Esophagus (tissue), 2 donors: ENCODE data around the gene TECR. TPM values are rescaled to one million over a fixed set of nuclear protein-coding genes. Genes with fewer than 3 reads are reported as not detected.

Source experiments
- H3K27ac ChIP-seq, 2 donors: one replicate each; pipeline ENCODE4 v1.5.1; 2013; ENCODE audit warnings: low read depth in 2 of 2, mild to moderate bottlenecking in 2 of 2, inconsistent platforms in 1 of 2, low read length in 1 of 2, moderate library complexity in 1 of 2
- H3K27me3 ChIP-seq, 2 donors: one replicate each; pipeline ENCODE4 v1.6.1; 2013; ENCODE audit warnings: low read length in 2 of 2, control low read depth in 1 of 2, mild to moderate bottlenecking in 1 of 2; ENCODE audit not compliant: insufficient read depth in 2 of 2, control insufficient read depth in 1 of 2
- H3K36me3 ChIP-seq, 2 donors: one replicate each; pipeline ENCODE4 v1.6.1; 2013; ENCODE audit warnings: low read length in 1 of 2; ENCODE audit not compliant: control insufficient read depth in 2 of 2, insufficient read depth in 2 of 2
- H3K4me1 ChIP-seq, 2 donors: one replicate each; pipeline ENCODE4 v1.6.1; 2013; ENCODE audit warnings: low read length in 1 of 2; ENCODE audit not compliant: control insufficient read depth in 2 of 2, insufficient read depth in 2 of 2
- H3K4me3 ChIP-seq, 2 donors: one replicate each; pipeline ENCODE4 v1.5.1; 2013; ENCODE audit warnings: low read length in 2 of 2, mild to moderate bottlenecking in 2 of 2, low read depth in 1 of 2, moderate library complexity in 1 of 2
- H3K9me3 ChIP-seq, 2 donors: one replicate each; pipeline ENCODE4 v1.6.1; 2013; ENCODE audit warnings: mild to moderate bottlenecking in 2 of 2, low read depth in 1 of 2, low read length in 1 of 2, moderate library complexity in 1 of 2; ENCODE audit not compliant: control insufficient read depth in 2 of 2, insufficient read depth in 1 of 2
- WGBS, 2 donors: extraction: QIAGEN DNeasy Blood & Tissue Kit; methylation state at CpG; one replicate each; pipeline ENCODE4 v1.1.7; 2013; 5-methylcytosine and 5-hydroxymethylcytosine counted together
- polyA plus RNA-seq, 2 donors: library from polyadenylated mRNA; stranded (reverse); fragments of 200-250 nt; gene quantifications; one replicate each; pipeline ENCODE4 v1.2.3, GENCODE V29; 2013
- donor health status: healthy with polysubstance abuse.
- donor health status: Bipolar disorder and iron deficiency.

The TECR gene
- polyA plus RNA-seq, 2 donors = 362 to 444 TPM

DNA sequence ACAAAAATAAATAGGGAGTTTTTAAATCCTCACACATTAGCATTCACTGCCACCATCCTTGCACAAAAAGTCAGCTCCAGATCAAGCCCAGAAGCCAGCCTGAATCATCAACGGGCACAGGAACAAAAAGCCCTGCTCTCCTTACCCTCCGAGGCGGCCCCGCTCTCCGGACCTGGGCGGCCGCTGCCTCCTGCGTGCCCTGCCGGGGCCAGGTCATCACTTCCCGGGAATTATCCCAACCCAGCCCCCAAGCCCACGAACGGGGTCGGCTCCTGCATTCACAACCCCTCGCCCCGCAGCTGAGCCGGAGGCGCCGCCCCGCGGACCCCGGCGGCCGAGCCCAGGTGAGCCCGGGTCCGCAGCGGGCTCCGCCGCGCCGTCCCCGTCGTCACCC, 12.0 kb upstream of the TECR start:
- H3K4me1 ChIP-seq = peaks cover 3 to 6% of the 10 kb centered on the region in 2 donors
- H3K9me3 ChIP-seq = no peaks in the 10 kb centered on the region
- no peaks in the 10 kb centered on the region for H3K27me3 ChIP-seq
- peak overlapping the region; percentile 94 to 95 for H3K4me3 ChIP-seq
- 0% methylated on average over 27 to 32 of the region's 32 CpGs for WGBS, 2 donors
- peaks cover 10 to 22% of the 10 kb centered on the region in 2 donors for H3K36me3 ChIP-seq
- H3K27ac ChIP-seq = peak overlapping the region; percentile 98 to 99

DNA sequence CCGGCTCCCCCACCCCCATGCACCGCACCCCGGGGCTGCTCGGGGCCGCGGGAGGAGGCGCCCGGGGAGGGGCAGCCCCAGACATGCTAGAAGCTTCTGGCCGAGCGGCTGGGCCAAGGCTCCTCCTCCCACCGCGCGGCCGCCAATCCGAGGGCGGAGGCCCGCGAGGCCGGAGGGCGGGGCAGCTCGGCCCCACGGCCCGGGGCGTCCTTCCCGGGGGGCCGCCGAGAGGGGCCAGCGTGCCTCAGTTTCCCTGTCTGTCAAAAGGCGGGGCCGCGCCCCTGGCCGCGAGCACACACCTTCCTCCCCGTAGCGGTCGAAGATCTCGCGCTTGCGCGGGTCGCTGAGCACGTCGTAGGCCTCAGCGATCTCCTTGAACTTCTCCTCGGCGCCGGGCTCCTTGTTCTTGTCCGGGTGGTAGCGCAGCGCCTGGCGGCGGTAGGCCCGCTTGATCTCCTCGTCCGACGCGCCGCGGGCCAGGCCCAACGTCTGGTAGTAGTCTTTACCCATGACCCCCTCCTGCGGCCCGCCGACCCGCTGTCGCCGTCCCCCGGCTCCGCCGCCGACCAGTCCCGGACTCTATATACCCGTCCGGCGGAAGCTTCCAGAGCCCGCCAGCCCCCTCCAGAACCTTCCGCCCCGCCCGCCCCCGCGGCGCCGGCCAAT, 11.4 kb upstream of the TECR start, which contains the start of gene DNAJB1:
Gene DNAJB1 (minus strand): TSS at position 558 of the 666 bp plus-strand sequence. CDS start 48 bp downstream, at position 510.
- H3K4me1 ChIP-seq = peaks cover 3 to 6% of the 10 kb centered on the region in 2 donors
- 0 to 1% methylated on average over 68 to 81 of the region's 82 CpGs for WGBS, 2 donors
- H3K27ac ChIP-seq = peak within 1 kb of the TSS; percentile 98 to 99
- H3K36me3 ChIP-seq = peaks cover 10 to 22% of the 10 kb centered on the region in 2 donors
- H3K27me3 ChIP-seq = no peaks in the 10 kb centered on the region
- H3K4me3 ChIP-seq = peak within 1 kb of the TSS; percentile 94 to 95
- no peaks in the 10 kb centered on the region for H3K9me3 ChIP-seq

DNA sequence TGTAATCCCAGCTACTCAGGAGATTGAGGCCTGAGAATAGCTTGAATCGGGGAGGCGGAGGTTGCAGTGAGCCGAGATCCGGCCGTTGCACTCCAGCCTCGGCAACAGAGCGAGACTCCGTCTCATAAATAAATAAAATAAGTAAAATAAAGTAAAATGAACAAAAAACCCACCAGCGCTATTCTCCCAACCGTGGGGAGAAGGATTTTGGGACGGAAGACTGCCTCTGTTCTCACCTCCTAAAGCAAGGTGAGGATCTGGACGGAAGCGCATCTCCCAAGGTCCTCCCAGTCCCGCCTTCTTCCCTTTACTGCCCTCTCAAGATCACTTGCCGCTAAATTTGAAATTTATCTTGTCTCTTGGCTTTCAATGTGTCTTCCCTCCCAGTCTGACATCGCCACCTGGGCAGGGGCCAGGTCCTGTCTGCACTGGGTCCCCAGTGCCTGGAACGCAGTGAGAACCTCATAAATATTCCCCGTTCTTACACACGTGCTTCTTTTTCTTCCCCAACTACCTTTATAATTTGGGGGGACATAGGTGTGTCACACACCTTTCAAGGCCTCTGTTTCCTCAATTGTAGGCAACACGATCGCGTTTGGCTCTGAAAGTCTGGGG, 10.0 kb upstream of the TECR start:
- Histone ChIP-seq H3K9me3 (no peaks in the 10 kb centered on the region), H3K27ac (peak overlapping the region; percentile 96 to 98), H3K4me3 (no peak overlapping the region), H3K27me3 (no peaks in the 10 kb centered on the region), H3K4me1 (peaks cover 3 to 6% of the 10 kb centered on the region in 2 donors), H3K36me3 (peaks cover 7 to 19% of the 10 kb centered on the region in 2 donors)
- WGBS, 2 donors = 87 to 89% methylated on average over 22 of the region's 22 CpGs

DNA sequence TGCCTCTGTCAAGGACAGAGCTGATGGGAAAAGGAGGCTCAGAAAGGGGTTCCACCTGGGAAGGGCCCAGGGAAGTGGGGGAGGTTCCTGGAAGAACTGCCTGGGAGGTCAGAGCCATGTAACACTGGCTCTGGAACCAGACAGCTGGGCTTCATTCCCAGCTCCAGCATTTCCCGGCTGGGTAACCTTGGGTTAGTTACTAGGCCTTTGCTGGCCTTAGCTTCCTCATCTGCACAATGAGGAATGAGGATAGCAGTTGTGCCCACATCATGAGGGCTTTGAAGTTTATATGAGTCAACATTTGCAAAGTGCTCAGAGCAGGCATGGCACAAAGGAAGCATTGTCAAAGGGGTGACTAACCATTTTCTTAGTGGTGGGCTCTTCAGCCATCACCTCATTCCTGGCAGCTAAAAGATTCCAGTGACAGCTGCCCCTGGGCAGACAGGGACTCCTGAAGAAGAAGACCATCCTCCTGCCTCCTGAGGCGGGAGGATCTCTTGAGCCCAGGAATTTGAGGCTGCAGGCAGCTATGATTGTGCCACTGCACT, 9.5 kb upstream of the TECR start:
- Histone ChIP-seq H3K4me1 (peaks cover 3% of the 10 kb centered on the region in 2 donors), H3K4me3 (no peak overlapping the region), H3K36me3 (peaks cover 2 to 14% of the 10 kb centered on the region in 2 donors), H3K9me3 (no peaks in the 10 kb centered on the region), H3K27me3 (no peaks in the 10 kb centered on the region), H3K27ac (peak overlapping the region; percentile 96 to 98)
- WGBS, 2 donors = 44 to 46% methylated on average over 2 of the region's 2 CpGs

DNA sequence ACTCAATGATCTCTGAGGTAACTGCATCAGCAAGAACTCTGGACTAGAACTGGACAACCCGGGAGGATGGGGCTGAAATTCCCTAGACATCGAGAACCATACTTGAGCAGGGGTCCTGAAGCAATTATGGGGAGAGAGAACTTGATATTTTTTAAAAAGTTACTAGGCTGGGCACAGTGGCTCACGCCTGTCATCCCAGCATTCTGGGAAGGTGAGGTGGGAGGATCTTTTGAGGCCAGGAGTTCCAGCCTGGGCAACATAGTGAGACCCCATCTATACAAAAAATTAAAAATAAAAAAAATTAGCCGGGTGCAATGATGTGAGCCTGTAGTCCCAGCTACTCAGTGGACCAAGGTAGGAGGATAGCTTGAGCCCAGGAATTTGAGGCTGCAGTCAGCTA, 8.9 kb upstream of the TECR start:
- Histone ChIP-seq H3K27me3 (no peaks in the 10 kb centered on the region), H3K36me3 (peaks cover 2 to 10% of the 10 kb centered on the region in 2 donors), H3K9me3 (no peaks in the 10 kb centered on the region), H3K4me1 (peaks cover 3% of the 10 kb centered on the region in 2 donors), H3K4me3 (no peak overlapping the region), H3K27ac (peak overlapping the region; percentile 96 to 98)
- 91 to 93% methylated on average over 4 of the region's 4 CpGs for WGBS, 2 donors

DNA sequence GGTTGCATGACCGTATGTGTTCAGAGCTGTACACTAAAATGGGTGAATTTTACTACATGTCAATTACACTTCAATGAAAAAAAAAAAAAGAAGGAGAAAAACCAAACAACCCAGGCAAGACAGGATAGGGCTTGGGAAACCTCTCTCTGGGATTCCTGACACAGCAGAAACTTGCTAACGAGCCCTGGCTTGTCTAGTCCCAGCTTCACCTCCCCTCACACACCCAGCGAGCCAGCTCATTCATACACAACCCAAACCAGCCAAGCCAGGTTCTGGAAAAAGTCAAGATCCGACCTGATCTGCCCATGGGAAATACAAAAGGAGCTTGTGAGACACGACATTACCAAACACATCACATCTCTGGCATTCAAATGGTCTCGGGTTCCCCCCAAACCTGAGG, 3.7 kb upstream of the TECR start:
- Histone ChIP-seq H3K4me1 (peaks cover 0 to 4% of the 10 kb centered on the region in 2 donors), H3K4me3 (no peak overlapping the region), H3K27me3 (no peaks in the 10 kb centered on the region), H3K27ac (peak overlapping the region; percentile 95), H3K36me3 (no peaks in the 10 kb centered on the region), H3K9me3 (no peaks in the 10 kb centered on the region)
- 49 to 62% methylated on average over 6 of the region's 6 CpGs for WGBS, 2 donors

DNA sequence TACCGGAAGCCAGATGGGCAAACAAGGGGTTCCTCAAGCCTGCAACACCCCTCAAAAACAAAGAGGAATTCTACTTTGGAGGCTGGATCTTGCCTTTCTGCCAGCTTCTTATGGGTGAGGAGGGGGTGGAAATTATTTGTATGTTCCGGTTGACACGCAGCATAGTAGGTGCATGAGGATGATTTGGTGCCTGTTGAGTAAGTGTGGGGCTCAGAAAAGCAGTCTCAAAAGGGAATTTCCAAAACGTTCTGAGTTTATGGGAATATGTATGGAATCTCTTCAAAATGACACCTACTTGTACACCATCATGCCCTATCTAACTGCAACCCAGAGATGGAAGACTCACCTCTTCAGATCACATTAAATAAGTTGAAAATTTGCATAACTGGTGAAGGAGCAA, 3.0 kb upstream of the TECR start:
- WGBS, 2 donors = 48 to 59% methylated on average over 4 of the region's 4 CpGs
- Histone ChIP-seq H3K27ac (peak overlapping the region; percentile 95), H3K4me1 (peaks cover 0 to 4% of the 10 kb centered on the region in 2 donors), H3K36me3 (no peaks in the 10 kb centered on the region), H3K9me3 (no peaks in the 10 kb centered on the region), H3K4me3 (no peak overlapping the region), H3K27me3 (no peaks in the 10 kb centered on the region)

DNA sequence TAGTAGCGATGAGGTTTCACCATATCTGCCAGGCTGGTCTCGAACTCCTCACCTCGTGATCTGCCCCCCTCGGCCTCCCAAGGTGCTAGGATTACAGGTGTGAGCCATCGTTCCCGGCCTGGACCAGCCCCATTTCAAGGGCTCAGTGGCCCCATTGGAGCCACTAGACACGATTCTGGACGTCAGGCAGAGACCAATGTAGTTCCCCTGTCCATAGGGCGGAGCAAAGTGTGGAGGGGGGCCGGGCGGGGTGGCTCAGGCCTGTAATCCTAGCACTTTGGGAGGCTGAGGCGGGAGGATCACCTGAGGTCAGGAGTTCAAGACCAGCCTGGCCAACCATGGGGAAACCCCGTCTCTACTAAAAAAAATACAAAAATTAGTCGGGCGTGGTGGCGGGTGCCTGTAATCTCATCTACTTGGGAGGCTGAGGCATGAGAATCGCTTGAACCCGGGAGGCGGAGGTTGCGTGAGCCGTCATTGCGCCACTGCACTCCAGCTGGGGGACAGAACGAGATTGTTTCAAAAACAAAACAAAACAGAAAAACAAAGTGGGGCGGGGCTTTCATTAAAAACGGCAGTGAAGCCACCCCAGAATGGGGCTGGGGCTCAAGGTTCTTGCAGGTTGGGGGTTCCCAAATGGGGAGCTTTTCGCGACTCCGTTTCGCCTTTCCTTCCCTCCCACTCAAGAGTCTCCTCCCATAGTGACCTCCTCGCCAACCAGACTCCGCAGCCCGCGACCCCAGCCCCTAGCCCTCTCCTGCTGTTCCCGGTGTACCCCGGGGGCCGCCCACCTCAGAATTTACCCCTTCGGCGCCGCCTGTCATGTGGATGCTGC, 758 bp upstream of the TECR start:
- no peaks in the 10 kb centered on the region for H3K36me3 ChIP-seq
- peak overlapping the region; percentile 95 for H3K27ac ChIP-seq
- H3K4me3 ChIP-seq = peak overlapping the region; percentile 47 to 51
- no peaks in the 10 kb centered on the region for H3K27me3 ChIP-seq
- 29 to 31% methylated on average over 39 of the region's 39 CpGs for WGBS, 2 donors
- peaks cover 0 to 4% of the 10 kb centered on the region in 2 donors for H3K4me1 ChIP-seq
- no peaks in the 10 kb centered on the region for H3K9me3 ChIP-seq

DNA sequence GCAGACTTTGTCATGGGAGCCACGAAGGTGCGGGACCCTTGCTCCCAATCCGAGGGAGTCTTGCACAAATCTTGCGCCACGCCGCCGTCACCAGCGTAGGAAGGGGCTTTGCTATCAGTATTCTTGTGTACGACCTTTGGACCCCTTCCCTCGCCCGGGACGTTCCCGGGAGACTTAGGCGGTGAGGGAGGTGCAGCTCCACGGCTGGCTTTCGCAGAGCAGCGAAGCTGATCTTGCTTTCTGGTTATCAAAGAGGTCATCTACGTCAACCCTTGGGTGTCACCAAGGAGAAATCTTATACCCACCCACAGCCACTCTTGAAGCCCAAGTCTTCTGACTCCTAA, 583 bp downstream of the TECR start:
- H3K4me1 ChIP-seq = peaks cover 0 to 4% of the 10 kb centered on the region in 2 donors
- H3K27me3 ChIP-seq = no peaks in the 10 kb centered on the region
- peaks cover 0 to 6% of the 10 kb centered on the region in 2 donors for H3K36me3 ChIP-seq
- H3K27ac ChIP-seq = peak overlapping the region; percentile 90 to 95
- peak overlapping the region; percentile 72 to 96 for H3K4me3 ChIP-seq
- WGBS, 2 donors = 0% methylated on average over 18 of the region's 18 CpGs
- no peaks in the 10 kb centered on the region for H3K9me3 ChIP-seq
